ENCODE results near the gene YBX2. TPM values are rescaled to one million over a fixed set of nuclear protein-coding genes. Genes with fewer than 3 reads are reported as not detected.

The YBX2 gene
- polyA plus RNA-seq, 6 donors from 2014 or later = not detected

DNA sequence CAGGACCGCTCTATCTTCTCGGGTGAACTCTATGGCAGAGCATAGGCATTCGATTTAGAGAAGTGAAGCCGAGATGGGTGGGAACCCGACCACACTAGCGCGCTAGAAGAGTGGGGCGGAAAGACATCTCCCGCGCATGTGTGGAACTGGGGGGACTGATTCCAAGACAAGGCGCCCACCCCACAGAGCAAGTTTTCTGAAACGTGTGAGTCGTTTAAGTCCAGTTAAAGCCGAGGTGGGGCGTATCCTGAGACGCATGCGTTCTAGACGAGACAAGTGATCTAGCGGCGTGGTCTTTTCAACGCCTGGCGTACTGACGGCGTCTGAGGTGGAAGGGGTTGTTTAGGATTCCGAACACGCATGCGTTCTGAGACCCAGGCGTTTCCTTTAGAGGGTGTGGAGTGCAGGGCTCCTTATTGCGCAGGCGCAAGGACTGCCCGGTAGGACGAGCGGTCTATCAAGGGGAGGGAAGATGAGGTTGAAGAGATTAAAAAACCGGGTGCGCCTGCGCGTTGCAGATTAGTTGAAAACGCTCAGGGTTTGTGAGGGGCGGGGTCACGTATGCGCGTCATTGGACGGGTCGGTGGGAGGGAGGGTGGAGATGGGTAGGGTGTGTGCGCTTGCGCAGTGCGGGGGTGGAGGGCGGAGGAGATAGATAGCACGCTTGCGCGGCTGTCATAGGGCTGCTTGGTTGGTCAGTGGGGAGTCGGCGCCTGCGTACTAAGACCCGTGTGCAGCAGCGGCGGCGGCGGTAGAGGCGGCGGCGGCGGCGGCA is 12.7 kb upstream of the YBX2 start, which contains the start of gene EIF5A:
Gene EIF5A, plus strand, starts transcription at position 718 of the 775 bp plus-strand sequence. CDS start 2,008 bp downstream, outside the sequence.
- ATAC-seq (ENCODE audit: low read depth in 2 of 2) = peak; percentile 68 to 70

DNA sequence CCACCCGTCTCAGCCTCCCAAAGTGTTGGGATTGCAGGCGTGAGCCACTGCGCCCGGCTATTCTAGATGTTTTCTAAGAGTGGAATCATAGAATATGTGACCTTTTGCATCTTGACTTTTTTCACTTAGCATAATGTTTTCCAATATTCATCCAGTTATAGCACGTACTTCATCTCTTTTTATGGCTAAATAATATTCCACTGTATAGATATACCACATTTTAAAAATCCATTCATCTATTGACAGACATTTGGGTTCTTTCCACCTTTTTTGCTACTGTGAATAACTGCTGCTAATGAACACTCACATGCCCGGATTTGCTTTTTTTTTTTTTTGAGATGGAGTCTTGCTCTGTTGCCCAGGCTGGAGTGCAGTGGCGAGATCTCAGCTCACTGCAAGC is 9.7 kb upstream of the YBX2 start:
- no peak for ATAC-seq (ENCODE audit: low read depth in 2 of 2)
- Mint-ChIP-seq H3K4me3 (peak overlapping the region in 3 of 8 donors; percentile 2 to 55 (median 30)), H3K4me1 (peaks cover 4 to 13% (median 6%) of the 10 kb centered on the region in 3 donors), H3K27ac (no peak overlapping the region), H3K36me3 (no peaks in the 10 kb centered on the region), H3K9me3 (no peaks in the 10 kb centered on the region), H3K27me3 (peaks cover 4 to 22% (median 18%) of the 10 kb centered on the region in 3 donors)
- DNase-seq = no peak

More for the DNA sequence above, 12.7 kb upstream of the YBX2 start, which contains the start of gene EIF5A:
- Mint-ChIP-seq H3K27me3 (peaks cover 0 to 2% (median 1%) of the 10 kb centered on the region in 3 donors), H3K27ac (peak within 1 kb of the TSS; percentile 97 to 100 (median 100)), H3K4me3 (peak within 1 kb of the TSS; percentile 82 to 99 (median 98)), H3K4me1 (peaks cover 32 to 39% (median 33%) of the 10 kb centered on the region in 3 donors), H3K36me3 (peaks cover 15 to 26% of the 10 kb centered on the region in 2 donors), H3K9me3 (no peaks in the 10 kb centered on the region)
- peak; percentile 100 for DNase-seq

DNA sequence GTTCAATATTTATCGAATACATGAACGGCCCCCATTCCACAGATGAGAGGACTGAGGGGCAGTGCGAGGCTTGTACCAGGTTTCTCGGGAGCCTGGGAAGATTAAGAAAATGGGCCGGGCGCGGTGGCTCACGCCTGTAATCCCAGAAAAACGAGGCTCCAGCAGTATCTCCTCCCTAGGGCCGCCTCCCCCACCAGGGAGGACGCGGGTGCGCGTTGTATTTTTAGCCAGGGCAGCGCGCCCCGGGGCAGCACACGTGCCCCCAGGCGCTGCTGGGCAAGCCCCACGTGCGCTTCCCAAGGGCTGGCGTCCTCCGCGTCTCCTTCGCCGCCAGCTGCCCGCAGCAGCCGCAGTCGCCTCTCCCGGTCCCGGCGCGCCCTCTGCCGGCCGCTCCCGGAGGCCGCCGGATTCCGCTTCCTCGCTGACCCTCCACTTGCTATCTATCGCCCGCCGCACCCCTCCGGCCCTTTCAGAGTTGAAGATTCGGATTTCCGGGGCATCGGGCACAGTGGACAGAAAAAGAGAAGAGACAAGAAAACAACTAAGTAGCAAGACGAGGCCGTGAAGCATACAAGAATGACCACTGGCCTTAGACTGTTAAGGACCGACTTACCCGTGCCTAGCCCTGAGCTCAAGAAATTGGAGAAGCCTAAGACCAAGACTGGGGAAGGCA is 1.9 kb upstream of the YBX2 start:
- peak; percentile 26 to 40 for ATAC-seq (ENCODE audit: low read depth in 2 of 2)
- Mint-ChIP-seq H3K36me3 (no peaks in the 10 kb centered on the region), H3K9me3 (peaks cover 0 to 1% (median 0%) of the 10 kb centered on the region in 7 donors), H3K4me3 (peak overlapping the region; percentile 12 to 91 (median 66)), H3K27ac (peak overlapping the region in 1 of 6 donors; percentile 63), H3K4me1 (peaks cover 7 to 26% (median 22%) of the 10 kb centered on the region in 3 donors), H3K27me3 (peaks cover 23 to 56% (median 46%) of the 10 kb centered on the region in 3 donors)
- peak; percentile 59 for DNase-seq

DNA sequence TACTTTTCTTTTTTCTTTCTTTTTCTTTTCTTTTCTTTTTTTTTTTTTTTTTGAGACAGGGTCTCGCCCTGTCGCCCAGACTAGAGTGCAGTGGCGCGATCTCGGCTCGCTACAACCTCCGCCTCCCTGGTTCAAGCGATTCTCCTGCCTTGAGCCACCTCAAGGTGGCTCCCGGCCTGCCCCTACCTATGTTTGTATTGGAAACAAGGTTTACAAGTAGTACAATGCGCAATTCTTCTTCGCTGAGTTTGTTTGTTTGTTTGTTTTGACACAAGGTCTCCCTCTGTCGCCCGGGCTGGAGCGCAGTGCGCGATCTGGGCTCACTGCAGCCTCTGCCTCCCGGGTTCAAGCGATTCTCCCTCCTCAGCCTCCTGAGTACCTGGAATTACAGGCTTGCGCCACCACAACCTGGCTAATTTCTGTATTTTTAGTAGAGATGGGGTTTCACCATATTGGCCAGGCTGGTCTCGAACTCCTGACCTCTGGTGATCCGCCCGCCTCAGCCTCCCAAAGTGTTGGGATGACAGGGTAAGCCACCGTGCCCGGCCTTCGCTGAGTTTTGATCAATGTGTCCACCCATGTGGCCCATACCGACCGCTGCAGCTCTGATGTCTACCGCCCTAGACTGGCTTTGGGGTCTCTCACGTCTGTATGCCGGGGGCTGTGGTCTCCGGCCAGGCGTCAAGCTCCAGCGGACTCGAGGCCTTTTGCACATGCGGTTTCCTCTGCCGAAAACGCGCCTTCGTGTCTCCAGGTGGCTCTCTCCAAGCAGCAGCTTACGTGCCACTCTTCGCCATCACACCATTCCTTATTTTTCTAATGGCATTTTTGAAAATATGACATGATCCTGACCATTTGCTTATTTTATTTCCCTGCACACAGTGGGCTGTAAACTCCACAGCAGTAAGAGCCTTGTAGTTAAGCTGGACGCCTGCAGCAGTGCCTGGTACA is 1.1 kb upstream of the YBX2 start:
- no peaks in the 10 kb centered on the region for H3K36me3 Mint-ChIP-seq
- peak overlapping the region; percentile 76 to 93 (median 89) for H3K4me3 Mint-ChIP-seq
- H3K4me1 Mint-ChIP-seq = peaks cover 7 to 26% (median 22%) of the 10 kb centered on the region in 3 donors
- H3K27ac Mint-ChIP-seq = peak overlapping the region in 3 of 6 donors; percentile 12 to 80 (median 79)
- DNase-seq = no peak
- ATAC-seq (ENCODE audit: low read depth in 2 of 2) = peak; percentile 23 to 29
- H3K9me3 Mint-ChIP-seq = peaks cover 0 to 1% (median 0%) of the 10 kb centered on the region in 7 donors
- peaks cover 23 to 61% (median 49%) of the 10 kb centered on the region in 3 donors for H3K27me3 Mint-ChIP-seq

DNA sequence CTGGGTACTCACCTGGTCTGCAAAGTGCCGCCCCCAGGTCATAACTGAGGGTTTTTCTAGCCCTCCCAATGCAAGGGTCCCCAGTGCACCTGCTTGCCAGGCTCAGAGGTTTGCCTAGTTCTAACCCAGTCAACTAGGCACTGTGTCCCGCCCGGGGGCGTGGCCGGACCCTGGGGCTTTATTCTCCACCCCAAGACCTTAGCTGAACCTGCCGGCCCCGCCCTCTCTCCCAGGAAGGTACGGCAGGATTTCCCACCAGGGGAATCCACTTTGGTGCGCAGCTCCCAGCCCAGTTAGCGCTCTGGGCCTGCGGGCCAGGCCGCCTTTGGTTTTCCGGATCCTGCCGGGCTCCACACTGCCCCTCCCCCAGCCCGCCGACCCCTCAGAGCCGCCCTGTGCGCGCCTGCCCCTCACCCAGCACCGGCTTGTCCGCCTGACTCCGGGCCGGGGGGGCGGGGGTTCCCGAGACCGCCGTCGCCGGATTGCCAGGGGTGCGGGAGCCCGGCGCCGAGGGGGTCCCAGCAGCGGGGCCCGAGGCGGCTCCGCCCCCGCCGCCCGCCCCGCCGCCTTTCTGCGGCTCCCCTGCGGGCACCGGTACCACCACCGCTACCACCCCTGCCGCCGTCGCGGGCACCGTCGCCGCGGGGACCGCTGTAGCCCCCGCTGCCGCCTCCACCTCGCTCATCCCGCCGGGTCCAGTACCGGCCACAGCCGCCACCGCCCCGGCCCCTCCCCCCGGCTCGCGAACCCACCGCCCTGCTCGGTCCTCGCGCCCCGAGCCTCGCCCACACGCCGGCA is 424 bp downstream of the YBX2 start:
- DNase-seq (no peak), ATAC-seq (ENCODE audit: low read depth in 2 of 2) (peak; percentile 3 to 7)
- H3K36me3 Mint-ChIP-seq = no peaks in the 10 kb centered on the region
- peaks cover 0 to 1% (median 0%) of the 10 kb centered on the region in 7 donors for H3K9me3 Mint-ChIP-seq
- peak overlapping the region in 1 of 6 donors; percentile 83 for H3K27ac Mint-ChIP-seq
- H3K4me1 Mint-ChIP-seq = peaks cover 7 to 26% (median 22%) of the 10 kb centered on the region in 3 donors
- H3K4me3 Mint-ChIP-seq = peak overlapping the region; percentile 11 to 91 (median 76)
- peaks cover 23 to 61% (median 48%) of the 10 kb centered on the region in 3 donors for H3K27me3 Mint-ChIP-seq

DNA sequence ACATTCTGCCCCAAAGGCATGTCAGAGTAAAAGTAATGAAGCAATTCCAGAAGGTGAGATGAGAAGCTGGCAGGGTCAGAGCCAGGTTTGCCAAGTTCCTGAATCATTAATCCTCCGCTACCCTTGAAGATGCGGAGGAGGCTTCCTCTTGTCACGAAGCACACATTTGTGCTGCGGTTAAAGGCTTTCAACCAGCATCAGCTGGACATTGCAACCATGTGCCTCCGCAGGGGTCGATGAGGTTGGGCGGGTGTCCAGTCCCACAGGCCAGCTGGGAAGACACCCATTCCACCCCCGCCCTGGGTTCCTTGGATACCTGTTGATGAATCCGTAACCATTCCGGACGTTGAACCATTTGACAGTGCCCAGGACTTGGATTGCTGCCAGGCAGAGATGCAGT is 1.3 kb downstream of the YBX2 start:
- H3K27ac Mint-ChIP-seq = no peak overlapping the region
- peak overlapping the region in 5 of 8 donors; percentile 11 to 87 (median 70) for H3K4me3 Mint-ChIP-seq

DNA sequence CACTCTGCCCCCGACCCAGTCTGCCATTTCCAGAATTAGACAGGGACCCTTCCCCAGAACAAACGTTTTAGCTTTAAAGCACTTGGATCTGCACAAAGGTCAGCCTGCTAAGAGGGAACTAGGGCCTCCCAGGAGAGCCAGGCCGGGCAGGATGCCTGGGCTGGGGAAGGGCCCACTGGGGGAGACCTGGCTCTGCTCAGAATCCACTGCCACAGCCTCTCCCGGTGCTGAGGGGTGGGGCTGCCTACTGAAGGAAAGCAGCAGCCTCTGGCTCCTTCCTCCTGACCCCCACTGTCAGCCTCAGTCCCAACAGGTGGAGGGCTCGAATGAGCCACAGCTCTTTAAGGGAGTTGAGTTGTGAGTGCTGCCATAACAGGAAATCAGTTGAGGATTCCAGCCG is 1.7 kb downstream of the YBX2 start:
- Mint-ChIP-seq H3K4me1 (peaks cover 7 to 26% (median 22%) of the 10 kb centered on the region in 3 donors), H3K36me3 (no peaks in the 10 kb centered on the region), H3K27ac (no peak overlapping the region), H3K27me3 (peaks cover 32 to 72% (median 58%) of the 10 kb centered on the region in 3 donors), H3K4me3 (peak overlapping the region in 1 of 8 donors; percentile 70), H3K9me3 (peaks cover 0 to 1% (median 0%) of the 10 kb centered on the region in 7 donors)
- DNase-seq (no peak), ATAC-seq (ENCODE audit: low read depth in 2 of 2) (no peak)

More for the DNA sequence above, 1.3 kb downstream of the YBX2 start:
- peaks cover 0 to 1% (median 0%) of the 10 kb centered on the region in 7 donors for H3K9me3 Mint-ChIP-seq
- DNase-seq = no peak
- no peak for ATAC-seq (ENCODE audit: low read depth in 2 of 2)
- H3K4me1 Mint-ChIP-seq = peaks cover 7 to 26% (median 22%) of the 10 kb centered on the region in 3 donors
- H3K27me3 Mint-ChIP-seq = peaks cover 27 to 67% (median 54%) of the 10 kb centered on the region in 3 donors
- no peaks in the 10 kb centered on the region for H3K36me3 Mint-ChIP-seq

DNA sequence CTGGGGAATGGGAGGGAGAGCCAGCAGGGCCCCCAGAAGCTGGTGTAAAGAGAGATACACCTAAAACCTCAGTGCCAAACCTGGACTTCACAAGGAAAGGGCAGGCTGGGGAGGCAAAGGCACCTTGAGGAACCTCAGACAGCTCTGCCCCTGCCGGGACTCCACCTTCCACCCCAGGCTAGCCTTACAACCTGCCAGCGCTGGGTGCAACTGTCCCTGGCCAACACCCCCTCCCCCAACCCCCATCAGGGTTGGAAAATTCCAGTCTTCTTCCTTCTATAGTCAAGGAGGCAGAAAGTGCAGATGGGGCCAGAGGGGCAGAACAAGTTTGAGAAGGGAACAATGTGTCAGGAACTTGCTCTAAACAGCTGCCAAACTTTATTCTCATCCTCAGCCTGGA is 2.2 kb downstream of the YBX2 start:
- ATAC-seq (ENCODE audit: low read depth in 2 of 2) = no peak
- Mint-ChIP-seq H3K4me3 (no peak overlapping the region), H3K27me3 (peaks cover 32 to 77% (median 58%) of the 10 kb centered on the region in 3 donors), H3K27ac (no peak overlapping the region), H3K4me1 (peaks cover 7 to 26% (median 22%) of the 10 kb centered on the region in 3 donors), H3K9me3 (peaks cover 0 to 1% (median 0%) of the 10 kb centered on the region in 7 donors), H3K36me3 (no peaks in the 10 kb centered on the region)
- DNase-seq = no peak

DNA sequence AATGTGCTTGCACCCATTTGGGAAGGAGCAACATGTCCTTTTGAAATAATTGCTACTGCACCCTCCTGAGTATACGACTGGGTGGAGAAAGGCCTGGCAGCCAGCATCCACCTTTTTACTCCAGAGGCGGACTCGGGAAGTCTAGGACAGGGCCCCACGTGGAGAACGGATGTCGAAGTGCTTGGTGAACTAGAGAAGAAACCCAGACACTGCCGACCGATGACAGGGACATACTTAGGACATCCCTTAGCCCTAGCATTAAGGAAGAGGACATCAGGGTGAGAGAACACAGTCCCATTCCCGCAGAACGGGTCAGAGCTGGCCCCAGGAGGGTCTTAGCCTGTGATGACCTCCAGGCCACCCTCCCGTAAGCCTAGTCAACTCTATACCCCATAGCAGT is 3.8 kb downstream of the YBX2 start:
- Mint-ChIP-seq H3K27ac (no peak overlapping the region), H3K4me3 (peak overlapping the region in 1 of 8 donors; percentile 21), H3K27me3 (peaks cover 36 to 78% (median 57%) of the 10 kb centered on the region in 3 donors), H3K9me3 (peaks cover 0 to 1% (median 0%) of the 10 kb centered on the region in 7 donors), H3K4me1 (peaks cover 7 to 20% (median 14%) of the 10 kb centered on the region in 3 donors), H3K36me3 (no peaks in the 10 kb centered on the region)
- ATAC-seq (ENCODE audit: low read depth in 2 of 2) (no peak), DNase-seq (no peak)

DNA sequence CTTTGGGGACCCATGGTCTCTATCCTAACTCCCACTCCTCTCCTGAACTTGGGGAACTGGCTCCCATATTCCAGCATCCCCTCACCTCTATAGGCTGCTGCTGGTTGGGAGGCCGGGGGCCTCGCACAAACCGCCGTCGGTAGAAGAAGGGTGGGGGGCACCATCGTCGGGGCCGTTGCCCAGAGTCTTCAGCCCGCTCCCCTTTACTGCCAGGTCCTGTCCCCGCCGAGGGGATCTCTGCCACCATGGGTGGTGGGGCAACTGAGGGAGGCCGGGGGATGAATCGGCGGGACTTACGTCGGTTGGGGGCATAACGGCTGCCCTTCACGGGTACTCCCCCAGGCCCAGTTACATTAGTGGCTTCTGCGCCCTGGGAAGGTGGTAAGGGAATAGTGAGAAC is 4.3 kb downstream of the YBX2 start:
- Mint-ChIP-seq H3K9me3 (peaks cover 0 to 1% (median 0%) of the 10 kb centered on the region in 7 donors), H3K27me3 (peaks cover 33 to 78% (median 55%) of the 10 kb centered on the region in 3 donors), H3K36me3 (no peaks in the 10 kb centered on the region), H3K4me1 (peaks cover 4 to 15% (median 11%) of the 10 kb centered on the region in 3 donors), H3K27ac (no peak overlapping the region), H3K4me3 (peak overlapping the region in 1 of 8 donors; percentile 21)
- ATAC-seq (ENCODE audit: low read depth in 2 of 2) = no peak
- DNase-seq = no peak

DNA sequence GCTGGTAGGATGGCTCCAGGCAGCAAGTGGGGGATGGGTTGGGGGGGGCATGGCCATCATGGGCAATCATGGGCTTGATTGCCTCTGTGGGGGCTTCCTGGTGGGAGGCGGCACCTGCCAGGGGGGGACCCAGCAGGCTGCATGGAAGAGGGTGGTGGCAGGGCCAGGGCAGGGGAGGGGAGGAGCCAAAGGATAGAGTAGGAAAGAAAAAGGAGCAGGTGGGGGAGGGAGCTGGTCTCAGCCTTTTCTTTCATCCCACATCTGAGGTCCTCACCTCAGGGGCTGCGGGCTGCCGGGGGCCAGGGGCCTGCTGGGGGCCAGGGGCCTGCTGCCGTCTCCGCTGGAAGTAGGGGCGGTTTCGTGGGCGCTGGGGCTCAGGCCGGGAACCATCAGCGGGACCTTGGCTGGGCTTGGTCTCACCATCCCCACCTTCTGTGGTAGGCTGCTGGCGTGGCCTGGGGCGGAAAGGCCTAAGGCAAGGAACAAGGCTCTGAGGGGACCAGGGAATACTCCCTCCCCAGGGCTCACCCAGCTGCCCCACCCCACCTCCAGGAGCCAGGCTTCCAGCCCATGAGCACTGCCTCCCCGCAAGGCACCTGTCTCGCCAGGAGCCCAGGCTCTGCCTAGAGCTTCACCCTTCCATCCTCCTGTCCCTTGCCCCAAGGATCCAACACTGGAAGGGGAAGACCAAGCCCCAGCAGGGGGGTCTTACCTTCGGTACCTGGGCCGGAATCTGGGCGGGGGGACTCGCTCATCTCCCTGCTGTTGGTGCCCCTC is 5.0 kb downstream of the YBX2 start:
- DNase-seq = no peak
- H3K27me3 Mint-ChIP-seq = peaks cover 29 to 81% (median 51%) of the 10 kb centered on the region in 3 donors
- peaks cover 0 to 1% (median 0%) of the 10 kb centered on the region in 7 donors for H3K9me3 Mint-ChIP-seq
- peaks cover 0 to 11% (median 6%) of the 10 kb centered on the region in 3 donors for H3K4me1 Mint-ChIP-seq
- ATAC-seq (ENCODE audit: low read depth in 2 of 2) = no peak
- H3K4me3 Mint-ChIP-seq = peak overlapping the region in 1 of 8 donors; percentile 61
- H3K27ac Mint-ChIP-seq = no peak overlapping the region
- H3K36me3 Mint-ChIP-seq = no peaks in the 10 kb centered on the region

Measured in naive B cell (primary cell).